ENCODE results near the gene HK1. TPM values are rescaled to one million over a fixed set of nuclear protein-coding genes. Genes with fewer than 3 reads are reported as not detected.

The HK1 gene
- total RNA-seq, 1 donor from 2014 or later = 219 TPM

DNA sequence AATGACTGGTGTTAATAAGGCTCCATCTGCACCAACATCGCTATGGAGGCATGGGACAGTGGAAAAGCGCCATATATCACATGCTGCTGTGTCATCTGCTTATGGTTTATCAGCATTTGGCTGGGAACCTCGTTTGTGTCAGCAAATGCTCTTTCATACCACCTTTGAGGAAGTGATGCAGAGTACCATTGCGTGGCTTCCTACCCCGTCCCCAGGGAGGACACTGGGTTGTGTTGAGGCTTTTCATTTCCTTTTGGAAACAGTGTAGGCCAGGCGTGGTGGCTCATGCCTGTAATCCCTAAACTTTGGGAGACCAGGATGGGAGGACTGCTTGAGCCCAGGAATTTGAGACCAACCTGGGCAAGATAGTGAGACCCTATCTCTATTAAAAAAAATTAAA lies 131.7 kb downstream of the HK1 start:
- Histone ChIP-seq H3K27ac (replicated peaks) (peak overlapping the region; percentile 92), H3K4me3 (no peak overlapping the region), H3K4me1 (peaks cover 59% of the 10 kb centered on the region), H3K36me3 (no peaks in the 10 kb centered on the region), H3K27me3 (ENCODE audit: low read depth) (no peaks in the 10 kb centered on the region), H3K9me3 (replicated peaks) (no peaks in the 10 kb centered on the region)
- DNase-seq = no peak
- intact Hi-C loops (cut with micrococcal nuclease) = no loop called here
- TF ChIP-seq, protein P1, sequence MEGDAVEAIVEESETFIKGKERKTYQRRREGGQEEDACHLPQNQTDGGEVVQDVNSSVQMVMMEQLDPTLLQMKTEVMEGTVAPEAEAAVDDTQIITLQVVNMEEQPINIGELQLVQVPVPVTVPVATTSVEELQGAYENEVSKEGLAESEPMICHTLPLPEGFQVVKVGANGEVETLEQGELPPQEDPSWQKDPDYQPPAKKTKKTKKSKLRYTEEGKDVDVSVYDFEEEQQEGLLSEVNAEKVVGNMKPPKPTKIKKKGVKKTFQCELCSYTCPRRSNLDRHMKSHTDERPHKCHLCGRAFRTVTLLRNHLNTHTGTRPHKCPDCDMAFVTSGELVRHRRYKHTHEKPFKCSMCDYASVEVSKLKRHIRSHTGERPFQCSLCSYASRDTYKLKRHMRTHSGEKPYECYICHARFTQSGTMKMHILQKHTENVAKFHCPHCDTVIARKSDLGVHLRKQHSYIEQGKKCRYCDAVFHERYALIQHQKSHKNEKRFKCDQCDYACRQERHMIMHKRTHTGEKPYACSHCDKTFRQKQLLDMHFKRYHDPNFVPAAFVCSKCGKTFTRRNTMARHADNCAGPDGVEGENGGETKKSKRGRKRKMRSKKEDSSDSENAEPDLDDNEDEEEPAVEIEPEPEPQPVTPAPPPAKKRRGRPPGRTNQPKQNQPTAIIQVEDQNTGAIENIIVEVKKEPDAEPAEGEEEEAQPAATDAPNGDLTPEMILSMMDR (IDR thresholded peaks at IDR 0.05; ENCODE audit: borderline replicate concordance) = no peak

DNA sequence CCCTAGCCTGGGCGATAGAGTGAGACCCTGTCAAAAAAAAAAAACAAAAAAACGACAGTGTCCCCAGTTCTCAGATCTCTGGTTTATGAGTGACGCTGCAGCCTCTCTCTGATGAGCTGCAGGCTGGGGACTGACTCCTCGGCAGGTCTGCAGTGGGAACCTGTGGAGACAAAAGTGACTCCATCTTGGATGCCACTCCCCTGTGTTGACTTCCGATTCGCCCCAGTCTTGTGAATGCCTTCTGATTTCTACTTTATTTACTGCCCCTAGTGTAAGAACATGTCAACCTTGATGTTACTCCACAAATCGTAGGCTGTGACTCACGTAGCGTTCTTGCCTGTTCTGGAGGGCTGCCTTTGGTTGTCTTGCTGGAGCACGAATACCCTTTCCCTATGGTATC lies 132.2 kb downstream of the HK1 start:
- TF ChIP-seq, protein P1 (IDR thresholded peaks at IDR 0.05; ENCODE audit: borderline replicate concordance) = no peak
- peak overlapping the region; percentile 92 for H3K27ac ChIP-seq (replicated peaks)
- no peak overlapping the region for H3K4me3 ChIP-seq
- H3K27me3 ChIP-seq (ENCODE audit: low read depth) = no peaks in the 10 kb centered on the region
- no peak for DNase-seq
- intact Hi-C loops (cut with micrococcal nuclease) = no loop called here
- H3K9me3 ChIP-seq (replicated peaks) = no peaks in the 10 kb centered on the region
- H3K4me1 ChIP-seq = peaks cover 53% of the 10 kb centered on the region
- H3K36me3 ChIP-seq = no peaks in the 10 kb centered on the region

DNA sequence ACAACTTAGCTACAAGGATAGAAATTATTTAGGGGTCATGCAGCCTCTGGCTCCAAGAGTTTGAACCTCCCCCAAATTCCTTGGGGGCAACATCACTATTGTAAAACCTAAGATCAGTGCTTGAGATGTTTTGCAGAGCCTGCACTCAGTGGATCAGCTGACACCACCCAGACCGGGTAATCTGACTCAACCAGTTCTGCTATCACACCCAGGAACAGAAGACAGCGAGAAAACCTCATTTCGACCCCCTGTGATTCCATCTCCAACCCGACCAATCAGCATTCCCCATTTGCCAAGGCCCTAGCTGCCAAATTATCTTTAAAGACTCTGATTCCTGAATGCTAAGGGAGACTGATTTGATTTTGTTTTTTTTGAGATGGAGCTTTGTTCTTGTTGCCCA lies 133.2 kb downstream of the HK1 start:
- H3K9me3 ChIP-seq (replicated peaks) = no peaks in the 10 kb centered on the region
- TF ChIP-seq, protein P1 (IDR thresholded peaks at IDR 0.05; ENCODE audit: borderline replicate concordance) = no peak
- H3K36me3 ChIP-seq = no peaks in the 10 kb centered on the region
- H3K4me3 ChIP-seq = no peak overlapping the region
- no peak for DNase-seq
- H3K4me1 ChIP-seq = peaks cover 44% of the 10 kb centered on the region
- peak overlapping the region; percentile 92 for H3K27ac ChIP-seq (replicated peaks)
- H3K27me3 ChIP-seq (ENCODE audit: low read depth) = no peaks in the 10 kb centered on the region
- intact Hi-C loops (cut with micrococcal nuclease) = no loop called here

DNA sequence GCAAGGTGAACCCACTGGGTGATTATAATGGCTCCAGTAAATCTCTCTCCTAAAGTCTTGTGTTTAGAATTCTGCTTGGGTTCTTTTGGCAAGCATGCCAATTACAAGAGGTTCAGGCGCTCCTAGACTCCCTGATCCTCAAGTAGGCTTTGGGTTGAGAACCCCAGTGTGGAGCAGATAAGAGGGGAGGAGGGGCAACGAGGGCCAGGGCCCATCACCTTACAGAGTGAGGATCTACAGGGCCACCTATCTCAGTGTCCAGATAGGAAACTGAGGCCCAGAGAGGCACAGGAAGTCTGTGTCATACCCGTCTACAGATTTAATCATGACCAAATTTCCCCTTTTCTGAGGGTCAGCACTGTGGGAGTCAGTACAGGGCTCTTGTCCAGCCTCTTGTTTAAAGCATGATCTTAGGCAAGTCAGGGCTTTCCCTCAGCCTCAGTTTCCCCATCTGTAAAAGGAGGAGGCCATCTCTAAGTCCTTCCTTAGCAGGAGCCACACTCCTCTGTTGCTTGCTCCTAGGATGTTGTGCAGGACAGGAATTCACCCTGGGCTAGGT lies 134.0 kb downstream of the HK1 start:
- no peak for DNase-seq
- Histone ChIP-seq H3K27me3 (ENCODE audit: low read depth) (no peaks in the 10 kb centered on the region), H3K36me3 (no peaks in the 10 kb centered on the region), H3K27ac (replicated peaks) (peak overlapping the region; percentile 64), H3K4me3 (no peak overlapping the region), H3K9me3 (replicated peaks) (no peaks in the 10 kb centered on the region), H3K4me1 (peaks cover 35% of the 10 kb centered on the region)
- TF ChIP-seq, protein P1 (IDR thresholded peaks at IDR 0.05; ENCODE audit: borderline replicate concordance) = no peak
- intact Hi-C loops (cut with micrococcal nuclease) = no loop called here

DNA sequence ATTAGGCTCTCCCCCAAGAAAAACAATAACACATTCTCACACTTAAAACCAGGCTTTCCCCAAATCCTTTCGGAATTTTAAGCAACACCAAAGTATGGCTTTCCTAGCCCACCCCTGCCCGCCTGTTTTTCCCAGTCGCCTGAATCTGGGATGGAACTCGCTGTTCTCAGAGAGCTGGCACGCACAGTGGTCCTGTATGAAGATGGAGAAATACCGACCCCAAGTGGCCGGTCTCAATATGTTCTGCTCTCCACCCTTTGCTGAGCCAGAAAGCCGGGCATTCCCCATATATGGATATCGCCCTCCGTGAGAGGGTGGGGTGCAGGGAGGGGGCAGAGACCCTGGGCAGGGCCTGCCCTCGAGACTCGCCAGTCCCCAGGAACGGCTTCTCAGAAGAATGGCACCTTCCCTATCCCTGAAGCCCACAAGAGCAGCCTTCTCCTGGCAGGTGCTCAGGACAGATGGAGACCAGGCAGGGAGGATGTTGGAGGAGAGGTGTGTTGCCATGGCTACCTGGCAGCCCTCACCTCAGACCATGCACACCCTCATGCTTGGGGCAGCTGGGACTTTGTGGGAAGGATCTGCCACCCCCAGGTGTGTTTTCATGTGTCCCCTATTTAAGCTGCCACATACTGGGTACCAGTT lies 135.0 kb downstream of the HK1 start:
- TF ChIP-seq, protein P1 (IDR thresholded peaks at IDR 0.05; ENCODE audit: borderline replicate concordance) = peak; percentile 77
- H3K27ac ChIP-seq (replicated peaks) = peak overlapping the region; percentile 64
- peaks cover 25% of the 10 kb centered on the region for H3K4me1 ChIP-seq

More for the DNA sequence above, 135.0 kb downstream of the HK1 start:
- H3K9me3 ChIP-seq (replicated peaks) = no peaks in the 10 kb centered on the region
- intact Hi-C loops (cut with micrococcal nuclease) = no loop called here
- peak; percentile 72 for DNase-seq
- no peak overlapping the region for H3K4me3 ChIP-seq
- no peaks in the 10 kb centered on the region for H3K27me3 ChIP-seq (ENCODE audit: low read depth)
- no peaks in the 10 kb centered on the region for H3K36me3 ChIP-seq
